HepG2 (cell line): ENCODE results near the gene VASH2. TPM values are rescaled to one million over a fixed set of nuclear protein-coding genes. Genes with fewer than 3 reads are reported as not detected.

Experiments used
- ATAC-seq: fragments of 200-7000 bp; cut with Tn5 transposase; 3 replicates; pipeline ENCODE4 v1.9.1; 2020; ENCODE audit warnings: mild to moderate bottlenecking, moderate library complexity
- BruUV-seq: library from RNA; stranded (reverse); fragments of 400-500 nt; replicated peaks from 2 replicates; lab custom pipeline; 2021; lab: Mats Ljungman, UMichigan
- CTCF ChIA-PET: fragments of 300-600 bp; formaldehyde crosslinking; extraction: SDS; loops from one replicate; lab custom pipeline; 2021; ENCODE audit warnings: low total read pairs, inconsistent platforms, low intra/inter-chr PET ratio; lab: Yijun Ruan, JAX
- POLR2A ChIA-PET: fragments of 350-600 bp; sonication (Branson Sonifier 250); formaldehyde crosslinking; loops from one replicate; lab custom pipeline; 2020; ENCODE audit warnings: antibody characterized with exemption, inconsistent platforms; lab: Yijun Ruan, JAX
- DNase-seq: peaks from one replicate; pipeline ENCODE4 v3.0.0-alpha.2; 2015; ENCODE audit warnings: low spot score
- FAIRE-seq: peaks from 3 replicates; lab custom pipeline; 2011; peaks lifted over from hg19 to GRCh38; lab: Jason Lieb, UNC
- H2AFZ ChIP-seq: one replicate; pipeline ENCODE4 v1.6.1; 2011; ENCODE audit warnings: low read length, inconsistent platforms
- H3K27ac ChIP-seq: fragments of 300-600 bp; 3 replicates; pipeline ENCODE4 v1.8.0; 2011; ENCODE audit warnings: mixed run types, mild to moderate bottlenecking, mixed read lengths, low read length, inconsistent platforms; ENCODE audit not compliant: insufficient read depth; ENCODE audit errors: extremely low read length
- H3K27me3 ChIP-seq, 2 experiments: fragments of 200-600 bp in 1 of 2; 2 replicates in 1 of 2; 3 replicates in 1 of 2; pipeline versions ENCODE4 v1.6.0 to v1.8.0; 2011; ENCODE audit warnings: low read length in 2 of 2, mild to moderate bottlenecking in 2 of 2, moderate library complexity in 2 of 2, inconsistent platforms in 1 of 2; ENCODE audit not compliant: insufficient read depth in 2 of 2, control insufficient read depth in 1 of 2
- H3K36me3 ChIP-seq, 2 experiments: fragments of 200-600 bp in 1 of 2; replicated peaks in 1 of 2; 2 replicates in 1 of 2; 3 replicates in 1 of 2; pipeline versions ENCODE4 v1.5.1 to v1.8.0; 2011; ENCODE audit warnings: low read length in 2 of 2, inconsistent platforms in 1 of 2; ENCODE audit not compliant: insufficient read depth in 2 of 2, control insufficient read depth in 1 of 2
- H3K4me1 ChIP-seq: 2 replicates; pipeline ENCODE4 v1.5.1; 2012; ENCODE audit warnings: low read length, inconsistent platforms; ENCODE audit not compliant: insufficient read depth
- H3K4me2 ChIP-seq: 2 replicates; pipeline ENCODE4 v1.6.0; 2011; ENCODE audit warnings: low read depth, low read length, inconsistent platforms
- H3K4me3 ChIP-seq, 3 experiments: fragments of 200-600 bp in 1 of 3; sonication (generic), shearing (Covaris generic) in 1 of 3; replicated peaks in 1 of 3; 2 replicates each; pipeline ENCODE4 v1.5.1; 2011 to 2016; ENCODE audit warnings: low read length in 3 of 3, inconsistent platforms in 2 of 3, low read depth in 2 of 3, mild to moderate bottlenecking in 2 of 3, control low read depth in 1 of 3, mixed read lengths in 1 of 3; ENCODE audit not compliant: insufficient read depth in 1 of 3
- H3K79me2 ChIP-seq: one replicate; pipeline ENCODE4 v1.6.1; 2011; ENCODE audit warnings: low read length, inconsistent platforms; ENCODE audit not compliant: insufficient read depth
- H3K9ac ChIP-seq: 2 replicates; pipeline ENCODE4 v1.6.0; 2011; ENCODE audit warnings: mild to moderate bottlenecking, low read depth, low read length, inconsistent platforms; ENCODE audit not compliant: insufficient read depth
- H3K9me3 ChIP-seq: 2 replicates; pipeline ENCODE4 v1.5.1; 2012; ENCODE audit warnings: mild to moderate bottlenecking, low read length
- H4K20me1 ChIP-seq: 2 replicates; pipeline ENCODE4 v1.6.0; 2011; ENCODE audit warnings: inconsistent platforms, mild to moderate bottlenecking, low read length, moderate library complexity; ENCODE audit not compliant: insufficient read depth
- BORCS8-MEF2B ChIP-seq: sonication (generic); formaldehyde crosslinking; IDR thresholded peaks from 2 replicates; pipeline ENCODE4 v1.8.0; 2022; ENCODE audit warnings: mild to moderate bottlenecking, missing genetic modification reagents
- ELF3 ChIP-seq: IDR thresholded peaks from 2 replicates; pipeline ENCODE4 v1.6.1; 2016; ENCODE audit warnings: missing genetic modification reagents, missing compliant biosample characterization
- HOXA9 ChIP-seq: sonication (generic); formaldehyde crosslinking; IDR thresholded peaks from 2 replicates; pipeline ENCODE4 v1.8.1; 2022; ENCODE audit warnings: missing genetic modification reagents, mild to moderate bottlenecking, moderate library complexity, borderline replicate concordance
- KLF16 ChIP-seq, 2 experiments: sonication (generic) in 1 of 2; formaldehyde crosslinking in 1 of 2; IDR thresholded peaks; 2 replicates each; pipeline versions ENCODE4 v1.6.1 to v1.8.0; 2016 to 2023; ENCODE audit warnings: missing genetic modification reagents in 2 of 2, missing compliant biosample characterization in 1 of 2
- NFKB2 ChIP-seq: sonication (generic); formaldehyde crosslinking; IDR thresholded peaks from 2 replicates; pipeline ENCODE4 v1.4.0; 2020; ENCODE audit warnings: missing genetic modification reagents, borderline replicate concordance
- NR2F2 ChIP-seq: IDR thresholded peaks from 2 replicates; pipeline ENCODE4 v1.6.1; 2012; ENCODE audit warnings: low read depth, inconsistent platforms, borderline replicate concordance
- NRL ChIP-seq: sonication (generic); formaldehyde crosslinking; IDR thresholded peaks from 2 replicates; pipeline ENCODE4 v1.5.0; 2020; ENCODE audit warnings: missing genetic modification reagents, mild to moderate bottlenecking, moderate library complexity, borderline replicate concordance
- SYNCRIP ChIP-seq: fragments of 200-400 bp; formaldehyde crosslinking; IDR thresholded peaks from 2 replicates; pipeline ENCODE4 v1.6.1; 2018; ENCODE audit warnings: mild to moderate bottlenecking, low read depth, low read length; ENCODE audit not compliant: insufficient read depth
- TOE1 ChIP-seq: sonication (generic); formaldehyde crosslinking; IDR thresholded peaks from 2 replicates; pipeline ENCODE4 v1.4.0; 2020; ENCODE audit warnings: mild to moderate bottlenecking, missing genetic modification reagents
- WIZ ChIP-seq: sonication (generic); formaldehyde crosslinking; IDR thresholded peaks from 2 replicates; pipeline ENCODE4 v1.5.1; 2020; ENCODE audit warnings: mild to moderate bottlenecking, missing genetic modification reagents
- ZNF224 ChIP-seq: sonication (generic); formaldehyde crosslinking; IDR thresholded peaks from 2 replicates; pipeline ENCODE4 v1.5.0; 2020; ENCODE audit warnings: mild to moderate bottlenecking, missing genetic modification reagents
- ZNF234 ChIP-seq: sonication (generic); formaldehyde crosslinking; conservative IDR thresholded peaks from 2 replicates; pipeline ENCODE4 v1.5.1; 2020; ENCODE audit warnings: mild to moderate bottlenecking, missing genetic modification reagents
- ZNF577 ChIP-seq: sonication (generic); formaldehyde crosslinking; IDR thresholded peaks from 2 replicates; pipeline ENCODE4 v1.4.0; 2020; ENCODE audit warnings: mild to moderate bottlenecking, low read depth, missing genetic modification reagents, borderline replicate concordance
- ZNF749 ChIP-seq: sonication (generic); formaldehyde crosslinking; IDR thresholded peaks from 2 replicates; pipeline ENCODE4 v1.8.0; 2022; ENCODE audit warnings: mild to moderate bottlenecking, missing genetic modification reagents, moderate library complexity, borderline replicate concordance
- WGBS: methylation state at CpG from one replicate; pipeline ENCODE4 v1.1.6; 2017; ENCODE audit warnings: low lambda C conversion rate; 5-methylcytosine and 5-hydroxymethylcytosine counted together
- in situ Hi-C: cut with HindIII; loops from 2 replicates; pipeline ENCODE4 v1.10.0; 2017; ENCODE audit warnings: low pct_unique_long_range_greater_than_20kb; ENCODE audit not compliant: extremely low pct_ligation_motif_present
- intact Hi-C: fragments of 100-400 bp; cut with micrococcal nuclease; formaldehyde crosslinking; loops from one replicate; pipeline ENCODE4 v1.10.0; 2022; ENCODE audit not compliant: unreplicated experiment
- polyA plus RNA-seq, 8 experiments: library from polyadenylated mRNA; depleted of rRNA in 3 of 8; stranded (reverse) in 7 of 8; unstranded in 1 of 8; fragments of >200 nt; fragmentation: Illumina TruSeq in 4 of 8; extraction: Trizol in 4 of 8; gene quantifications; 2 replicates each; pipeline versions ENCODE4 v1.2.1 to v1.2.3, GENCODE V29; 2011 to 2016; ENCODE audit warnings: low read depth in 4 of 8, missing spikeins in 1 of 8, mixed read lengths in 1 of 8; ENCODE audit not compliant: insufficient read depth in 1 of 8
- total RNA-seq, 5 experiments: library from RNA; depleted of rRNA; stranded (reverse); fragments of >200 nt; fragmentation: Illumina TruSeq; extraction: Trizol; gene quantifications; 2 replicates each; pipeline ENCODE4 v1.2.3, GENCODE V29; 2016; ENCODE audit warnings: low read depth in 1 of 5
- TF ChIP-seq, protein P1 (sequence below): sonication (generic); formaldehyde crosslinking; IDR thresholded peaks from 2 replicates; pipeline ENCODE4 v1.4.0; 2020; ENCODE audit warnings: missing genetic modification reagents
- TF ChIP-seq, protein P2 (sequence below): sonication (generic); formaldehyde crosslinking; IDR thresholded peaks from 2 replicates; pipeline ENCODE4 v1.8.0; 2023; ENCODE audit warnings: mild to moderate bottlenecking, missing genetic modification reagents
- TF ChIP-seq, protein P3 (sequence below): sonication (generic); formaldehyde crosslinking; IDR thresholded peaks from 2 replicates; pipeline ENCODE4 v1.8.0; 2022; ENCODE audit warnings: mild to moderate bottlenecking, missing genetic modification reagents, borderline replicate concordance
- TF ChIP-seq, protein P4 (sequence below): IDR thresholded peaks from 2 replicates; pipeline ENCODE4 v1.6.1; 2016; ENCODE audit warnings: low read depth, borderline replicate concordance

Gene VASH2
- total and polyA plus RNA-seq, 2 of the 13 experiments (the other 11 are each of a cell fraction or from before 2014, with no cell fraction given), result 0.44 to 1.00 TPM

DNA sequence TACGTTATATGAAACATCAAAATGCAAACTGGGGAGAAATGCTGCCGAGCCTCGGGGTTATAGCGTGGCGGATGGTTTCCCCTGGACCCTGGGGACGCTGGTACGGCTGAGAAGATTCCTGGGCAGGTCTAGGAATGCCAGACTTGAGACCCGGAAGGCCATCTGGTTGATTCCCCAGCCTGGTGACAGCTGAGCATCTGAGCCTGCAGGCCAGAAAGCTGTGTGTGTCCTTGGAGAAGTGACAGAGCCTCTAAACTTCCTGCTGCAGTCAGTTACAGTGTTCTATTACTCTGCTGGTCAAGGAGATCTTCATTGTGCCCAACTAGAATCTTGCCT, 2.3 kb downstream of the VASH2 start:
- intact Hi-C loops, result no loop called here
- H3K4me2 ChIP-seq, result no peak overlapping the region
- POLR2A ChIA-PET, result no interaction called here

DNA sequence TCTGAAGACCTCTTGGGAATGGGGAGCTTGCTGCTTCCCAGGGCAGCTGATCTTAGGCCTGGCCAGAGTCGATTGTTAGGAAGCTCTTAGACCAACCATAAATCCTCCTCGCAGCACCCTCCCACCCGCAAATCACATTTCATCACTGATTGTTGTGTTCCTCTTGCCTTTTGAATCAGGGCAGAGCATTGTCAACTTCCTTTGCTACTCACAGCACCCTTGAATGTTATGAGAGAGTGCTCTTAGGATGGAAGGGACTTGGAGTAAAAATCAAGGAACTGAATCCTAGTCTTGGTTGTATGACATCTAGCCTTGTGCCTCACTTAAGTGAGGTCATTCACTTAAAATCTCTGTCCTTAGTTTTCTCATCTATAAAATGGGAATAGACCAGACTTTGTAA, 3.0 kb downstream of the VASH2 start:
- CTCF ChIA-PET, result no interaction called here
- TF ChIP-seq HOXA9 (CRISPR knock-in tag) (no peak), NFKB2 (CRISPR knock-in tag) (no peak), ZNF234 (no peak), ZNF577 (CRISPR knock-in tag) (no peak), NR2F2 (no peak), ZNF224 (CRISPR knock-in tag) (no peak), BORCS8-MEF2B (CRISPR knock-in tag) (no peak), TOE1 (CRISPR knock-in tag) (no peak), NRL (no peak)
- TF ChIP-seq, protein P1, sequence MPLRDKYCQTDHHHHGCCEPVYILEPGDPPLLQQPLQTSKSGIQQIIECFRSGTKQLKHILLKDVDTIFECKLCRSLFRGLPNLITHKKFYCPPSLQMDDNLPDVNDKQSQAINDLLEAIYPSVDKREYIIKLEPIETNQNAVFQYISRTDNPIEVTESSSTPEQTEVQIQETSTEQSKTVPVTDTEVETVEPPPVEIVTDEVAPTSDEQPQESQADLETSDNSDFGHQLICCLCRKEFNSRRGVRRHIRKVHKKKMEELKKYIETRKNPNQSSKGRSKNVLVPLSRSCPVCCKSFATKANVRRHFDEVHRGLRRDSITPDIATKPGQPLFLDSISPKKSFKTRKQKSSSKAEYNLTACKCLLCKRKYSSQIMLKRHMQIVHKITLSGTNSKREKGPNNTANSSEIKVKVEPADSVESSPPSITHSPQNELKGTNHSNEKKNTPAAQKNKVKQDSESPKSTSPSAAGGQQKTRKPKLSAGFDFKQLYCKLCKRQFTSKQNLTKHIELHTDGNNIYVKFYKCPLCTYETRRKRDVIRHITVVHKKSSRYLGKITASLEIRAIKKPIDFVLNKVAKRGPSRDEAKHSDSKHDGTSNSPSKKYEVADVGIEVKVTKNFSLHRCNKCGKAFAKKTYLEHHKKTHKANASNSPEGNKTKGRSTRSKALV (CRISPR knock-in tag), result no peak
- TF ChIP-seq, protein P2, sequence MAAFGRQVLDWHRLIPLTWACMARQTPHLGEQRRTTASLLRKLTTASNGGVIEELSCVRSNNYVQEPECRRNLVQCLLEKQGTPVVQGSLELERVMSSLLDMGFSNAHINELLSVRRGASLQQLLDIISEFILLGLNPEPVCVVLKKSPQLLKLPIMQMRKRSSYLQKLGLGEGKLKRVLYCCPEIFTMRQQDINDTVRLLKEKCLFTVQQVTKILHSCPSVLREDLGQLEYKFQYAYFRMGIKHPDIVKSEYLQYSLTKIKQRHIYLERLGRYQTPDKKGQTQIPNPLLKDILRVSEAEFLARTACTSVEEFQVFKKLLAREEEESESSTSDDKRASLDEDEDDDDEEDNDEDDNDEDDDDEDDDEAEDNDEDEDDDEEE (CRISPR knock-in tag), result no peak
- TF ChIP-seq, protein P3, sequence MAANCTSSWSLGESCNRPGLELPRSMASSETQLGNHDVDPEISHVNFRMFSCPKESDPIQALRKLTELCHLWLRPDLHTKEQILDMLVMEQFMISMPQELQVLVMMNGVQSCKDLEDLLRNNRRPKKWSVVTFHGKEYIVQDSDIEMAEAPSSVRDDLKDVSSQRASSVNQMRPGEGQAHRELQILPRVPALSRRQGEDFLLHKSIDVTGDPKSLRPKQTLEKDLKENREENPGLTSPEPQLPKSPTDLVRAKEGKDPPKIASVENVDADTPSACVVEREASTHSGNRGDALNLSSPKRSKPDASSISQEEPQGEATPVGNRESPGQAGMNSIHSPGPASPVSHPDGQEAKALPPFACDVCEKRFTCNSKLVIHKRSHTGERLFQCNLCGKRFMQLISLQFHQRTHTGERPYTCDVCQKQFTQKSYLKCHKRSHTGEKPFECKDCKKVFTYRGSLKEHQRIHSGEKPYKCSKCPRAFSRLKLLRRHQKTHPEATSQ, result no peak

More for the DNA sequence above, 2.3 kb downstream of the VASH2 start:
- peaks cover 8% of the 10 kb centered on the region; the same call in 1 of the 2 replicates for H3K4me1 ChIP-seq
- H3K27ac ChIP-seq, result no peak overlapping the region
- FAIRE-seq (no peak), DNase-seq (no peak), ATAC-seq (no peak)
- no peaks in the 10 kb centered on the region for H4K20me1 ChIP-seq
- H3K9me3 ChIP-seq, result no peaks in the 10 kb centered on the region
- BruUV-seq, result no TSS peak
- no peaks in the 10 kb centered on the region for H3K36me3 ChIP-seq
- H2AFZ ChIP-seq, result no peak overlapping the region
- CTCF ChIA-PET, result no interaction called here
- no peak overlapping the region for H3K4me3 ChIP-seq
- TF ChIP-seq ZNF749 (CRISPR knock-in tag) (no peak), ELF3 (CRISPR knock-in tag) (no peak), KLF16 (CRISPR knock-in tag; IDR thresholded peaks at IDR 0.05) (no peak), WIZ (no peak), SYNCRIP (no peak), HOXA9 (CRISPR knock-in tag) (no peak)
- TF ChIP-seq, protein P4, sequence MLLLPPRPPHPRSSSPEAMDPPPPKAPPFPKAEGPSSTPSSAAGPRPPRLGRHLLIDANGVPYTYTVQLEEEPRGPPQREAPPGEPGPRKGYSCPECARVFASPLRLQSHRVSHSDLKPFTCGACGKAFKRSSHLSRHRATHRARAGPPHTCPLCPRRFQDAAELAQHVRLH (CRISPR knock-in tag), result no peak
- no peak overlapping the region for H3K9ac ChIP-seq
- H3K27me3 ChIP-seq, result no peaks in the 10 kb centered on the region
- 87% methylated on average over 8 of the region's 8 CpGs for WGBS
- H3K79me2 ChIP-seq, result no peaks in the 10 kb centered on the region
- in situ Hi-C loops, result no loop called here

More for the DNA sequence above, 3.0 kb downstream of the VASH2 start:
- Histone ChIP-seq H2AFZ (no peak overlapping the region), H3K4me2 (no peak overlapping the region), H3K4me1 (peaks cover 8% of the 10 kb centered on the region; the same call in 1 of the 2 replicates), H3K79me2 (no peaks in the 10 kb centered on the region), H3K27ac (no peak overlapping the region), H3K36me3 (no peaks in the 10 kb centered on the region), H3K4me3 (no peak overlapping the region), H3K27me3 (no peaks in the 10 kb centered on the region), H3K9me3 (no peaks in the 10 kb centered on the region), H3K9ac (no peak overlapping the region), H4K20me1 (no peaks in the 10 kb centered on the region)
- WGBS, result 73% methylated on average over 3 of the region's 3 CpGs
- POLR2A ChIA-PET, result no interaction called here
- no peak for DNase-seq
- no TSS peak for BruUV-seq
- FAIRE-seq, result no peak
- no peak for ATAC-seq
- in situ Hi-C loops (no loop called here), intact Hi-C loops (no loop called here)
